ENCODE results near the gene TMEM238L.

The TMEM238L gene

GRCh38 chr17:10754109-10754508 is 49.8 kb downstream of the TMEM238L start:
- no peak overlapping the region for H3K4me3 ChIP-seq (ENCODE audit: control insufficient read depth, low read depth, low read length)
- DNase-seq (ENCODE audit: low read depth), result no peak
- TF ChIP-seq, protein P1, sequence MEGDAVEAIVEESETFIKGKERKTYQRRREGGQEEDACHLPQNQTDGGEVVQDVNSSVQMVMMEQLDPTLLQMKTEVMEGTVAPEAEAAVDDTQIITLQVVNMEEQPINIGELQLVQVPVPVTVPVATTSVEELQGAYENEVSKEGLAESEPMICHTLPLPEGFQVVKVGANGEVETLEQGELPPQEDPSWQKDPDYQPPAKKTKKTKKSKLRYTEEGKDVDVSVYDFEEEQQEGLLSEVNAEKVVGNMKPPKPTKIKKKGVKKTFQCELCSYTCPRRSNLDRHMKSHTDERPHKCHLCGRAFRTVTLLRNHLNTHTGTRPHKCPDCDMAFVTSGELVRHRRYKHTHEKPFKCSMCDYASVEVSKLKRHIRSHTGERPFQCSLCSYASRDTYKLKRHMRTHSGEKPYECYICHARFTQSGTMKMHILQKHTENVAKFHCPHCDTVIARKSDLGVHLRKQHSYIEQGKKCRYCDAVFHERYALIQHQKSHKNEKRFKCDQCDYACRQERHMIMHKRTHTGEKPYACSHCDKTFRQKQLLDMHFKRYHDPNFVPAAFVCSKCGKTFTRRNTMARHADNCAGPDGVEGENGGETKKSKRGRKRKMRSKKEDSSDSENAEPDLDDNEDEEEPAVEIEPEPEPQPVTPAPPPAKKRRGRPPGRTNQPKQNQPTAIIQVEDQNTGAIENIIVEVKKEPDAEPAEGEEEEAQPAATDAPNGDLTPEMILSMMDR (IDR thresholded peaks at IDR 0.05; ENCODE audit: control insufficient read depth, insufficient read depth, low read depth, low read length, missing control alignments), result peak; percentile 43

- DNase-seq (ENCODE audit: low read depth), result no peak
- no peak overlapping the region for H3K4me3 ChIP-seq (ENCODE audit: control insufficient read depth, low read depth, low read length)
- TF ChIP-seq, protein P1 (IDR thresholded peaks at IDR 0.05; ENCODE audit: control insufficient read depth, insufficient read depth, low read depth, low read length, missing control alignments), result no peak
Measured at GRCh38 chr17:10752696-10753095, 51.2 kb downstream of the TMEM238L start.

DNA sequence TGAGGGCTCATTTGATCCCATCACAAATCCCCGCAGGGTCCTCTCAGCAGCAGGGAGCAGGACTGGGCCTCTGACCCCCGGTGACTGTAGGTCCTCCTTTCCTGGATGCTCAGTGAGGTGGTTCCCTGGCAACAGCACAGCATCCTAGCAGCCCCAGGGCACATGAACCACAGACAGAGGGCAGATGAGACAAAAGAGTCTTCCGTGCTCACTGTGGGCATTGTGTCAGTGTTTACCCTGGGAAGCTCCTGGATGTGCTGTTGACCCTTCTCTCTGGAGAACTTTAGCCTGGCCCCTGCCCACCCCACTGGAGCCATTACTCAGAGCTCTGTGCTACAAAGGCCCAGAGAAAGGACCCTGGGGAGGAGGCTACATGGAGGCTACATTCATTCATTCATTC is 52.3 kb downstream of the TMEM238L start:
- no peak for DNase-seq (ENCODE audit: low read depth)
- TF ChIP-seq, protein P1 (IDR thresholded peaks at IDR 0.05; ENCODE audit: control insufficient read depth, insufficient read depth, low read depth, low read length, missing control alignments), result no peak
- no peak overlapping the region for H3K4me3 ChIP-seq (ENCODE audit: control insufficient read depth, low read depth, low read length)

- TF ChIP-seq, protein P1 (IDR thresholded peaks at IDR 0.05; ENCODE audit: control insufficient read depth, insufficient read depth, low read depth, low read length, missing control alignments), result no peak
- no peak overlapping the region for H3K4me3 ChIP-seq (ENCODE audit: control insufficient read depth, low read depth, low read length)
- no peak for DNase-seq (ENCODE audit: low read depth)
Measured at GRCh38 chr17:10750210-10750609, 53.7 kb downstream of the TMEM238L start.

GRCh38 chr17:10748531-10749181 is 55.2 kb downstream of the TMEM238L start:
- no peak overlapping the region for H3K4me3 ChIP-seq (ENCODE audit: control insufficient read depth, low read depth, low read length)
- DNase-seq (ENCODE audit: low read depth), result no peak
- TF ChIP-seq, protein P1 (IDR thresholded peaks at IDR 0.05; ENCODE audit: control insufficient read depth, insufficient read depth, low read depth, low read length, missing control alignments), result no peak

- DNase-seq (ENCODE audit: low read depth), result no peak
- no peak overlapping the region for H3K4me3 ChIP-seq (ENCODE audit: control insufficient read depth, low read depth, low read length)
- TF ChIP-seq, protein P1 (IDR thresholded peaks at IDR 0.05; ENCODE audit: control insufficient read depth, insufficient read depth, low read depth, low read length, missing control alignments), result no peak
Measured at GRCh38 chr17:10745231-10745630, 58.7 kb downstream of the TMEM238L start.
